Tibial nerve (tissue), 4 donors: ENCODE results near the gene CEP164. TPM values are rescaled to one million over a fixed set of nuclear protein-coding genes. Genes with fewer than 3 reads are reported as not detected.

Source experiments
- DNase-seq, 2 donors: peaks; one replicate each; pipeline ENCODE4 v3.0.0-alpha.2; 2019; ENCODE audit warnings: low spot score in 2 of 2
- H3K27ac ChIP-seq, 4 donors: fragments of 200-600 bp; sonication (generic) in 3 of 4; one replicate each; pipeline ENCODE4 v1.5.1; 2017 to 2019; ENCODE audit warnings: mild to moderate bottlenecking in 1 of 4
- H3K27me3 ChIP-seq, 2 donors: fragments of 200-600 bp; sonication (generic) in 1 of 2; one replicate each; pipeline versions ENCODE4 v1.5.1 to v1.6.0; 2017 to 2019
- H3K36me3 ChIP-seq, 3 donors: fragments of 200-600 bp; sonication (generic); one replicate each; pipeline ENCODE4 v1.5.1; 2018 to 2019
- H3K4me1 ChIP-seq, 4 donors: fragments of 200-600 bp; sonication (generic) in 3 of 4; one replicate each; pipeline ENCODE4 v1.5.1; 2017 to 2019
- H3K4me3 ChIP-seq, 4 donors: fragments of 200-600 bp; sonication (generic) in 3 of 4; one replicate each; pipeline ENCODE4 v1.5.1; 2017 to 2019; ENCODE audit warnings: mild to moderate bottlenecking in 1 of 4, moderate library complexity in 1 of 4
- H3K9me3 ChIP-seq, 4 donors: fragments of 200-600 bp; sonication (generic) in 3 of 4; one replicate each; pipeline ENCODE4 v1.5.1; 2017 to 2019
- EP300 ChIP-seq, 2 donors: sonication (generic); formaldehyde crosslinking; IDR thresholded peaks; one replicate each; pipeline ENCODE4 v1.6.1; 2017; ENCODE audit warnings: antibody characterized with exemption in 2 of 2, mild to moderate bottlenecking in 1 of 2
- POLR2A ChIP-seq, 2 donors: fragments of 450-650 bp; IDR thresholded peaks; one replicate each; pipeline ENCODE4 v1.6.1; 2017; ENCODE audit warnings: antibody characterized with exemption in 2 of 2, mild to moderate bottlenecking in 2 of 2, moderate library complexity in 2 of 2
- WGBS, 2 donors: methylation state at CpG; one replicate each; pipeline ENCODE4 v1.1.5; 2018; 5-methylcytosine and 5-hydroxymethylcytosine counted together
- total RNA-seq, 4 donors: library from RNA; depleted of rRNA; stranded (reverse); fragments of >200 nt; gene quantifications; one replicate each; pipeline ENCODE4 v1.1.0, GENCODE V29; 2016
- TF ChIP-seq, protein P1 (sequence below), 5 experiments: fragments of 200-600 bp in 3 of 5; fragments of 450-650 bp in 2 of 5; sonication (generic) in 3 of 5; IDR thresholded peaks; one replicate each; pipeline ENCODE4 v1.5.1; 2016 to 2019; ENCODE audit warnings: antibody characterized with exemption in 5 of 5, mild to moderate bottlenecking in 3 of 5, moderate library complexity in 2 of 5

Gene CEP164
- total RNA-seq, 4 donors from 2014 or later, result 23.9 to 53.4 (median 39.4) TPM

GRCh38 chr11:117303646-117304315 is 23.9 kb upstream of the CEP164 start:
- TF ChIP-seq POLR2A (IDR thresholded peaks at IDR 0.05) (no peak), EP300 (IDR thresholded peaks at IDR 0.05) (no peak)
- TF ChIP-seq, protein P1, sequence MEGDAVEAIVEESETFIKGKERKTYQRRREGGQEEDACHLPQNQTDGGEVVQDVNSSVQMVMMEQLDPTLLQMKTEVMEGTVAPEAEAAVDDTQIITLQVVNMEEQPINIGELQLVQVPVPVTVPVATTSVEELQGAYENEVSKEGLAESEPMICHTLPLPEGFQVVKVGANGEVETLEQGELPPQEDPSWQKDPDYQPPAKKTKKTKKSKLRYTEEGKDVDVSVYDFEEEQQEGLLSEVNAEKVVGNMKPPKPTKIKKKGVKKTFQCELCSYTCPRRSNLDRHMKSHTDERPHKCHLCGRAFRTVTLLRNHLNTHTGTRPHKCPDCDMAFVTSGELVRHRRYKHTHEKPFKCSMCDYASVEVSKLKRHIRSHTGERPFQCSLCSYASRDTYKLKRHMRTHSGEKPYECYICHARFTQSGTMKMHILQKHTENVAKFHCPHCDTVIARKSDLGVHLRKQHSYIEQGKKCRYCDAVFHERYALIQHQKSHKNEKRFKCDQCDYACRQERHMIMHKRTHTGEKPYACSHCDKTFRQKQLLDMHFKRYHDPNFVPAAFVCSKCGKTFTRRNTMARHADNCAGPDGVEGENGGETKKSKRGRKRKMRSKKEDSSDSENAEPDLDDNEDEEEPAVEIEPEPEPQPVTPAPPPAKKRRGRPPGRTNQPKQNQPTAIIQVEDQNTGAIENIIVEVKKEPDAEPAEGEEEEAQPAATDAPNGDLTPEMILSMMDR (IDR thresholded peaks at IDR 0.05), result no peak
- Histone ChIP-seq H3K9me3 (no peaks in the 10 kb centered on the region), H3K4me1 (peaks cover 0 to 22% (median 4%) of the 10 kb centered on the region in 4 donors), H3K27ac (no peak overlapping the region), H3K4me3 (no peak overlapping the region), H3K27me3 (no peaks in the 10 kb centered on the region), H3K36me3 (peaks cover 0 to 21% (median 0%) of the 10 kb centered on the region in 3 donors)
- WGBS, 2 donors, result 71 to 80% methylated on average over 5 of the region's 5 CpGs
- no peak for DNase-seq

DNA sequence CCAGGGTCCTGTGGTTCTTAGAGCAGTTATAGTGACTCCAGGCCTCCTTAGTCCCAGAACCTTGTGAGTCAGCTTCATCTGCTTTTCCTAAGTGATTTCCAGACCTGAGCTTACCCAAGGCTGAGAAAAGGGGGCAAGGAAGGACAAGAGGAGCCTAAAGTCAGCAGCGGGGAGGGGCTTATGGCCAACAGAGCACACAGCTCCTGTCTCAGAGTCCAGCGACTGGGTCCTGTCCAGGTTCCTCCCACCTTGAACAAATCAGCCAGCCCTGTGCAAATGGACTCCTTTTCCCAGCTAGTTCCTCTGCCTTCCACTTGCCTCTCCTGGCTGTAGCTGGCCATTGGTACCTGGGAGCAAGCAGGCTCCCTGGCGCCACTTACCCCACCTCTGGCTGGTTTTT is 22.5 kb upstream of the CEP164 start:
- DNase-seq, result no peak
- H3K36me3 ChIP-seq, result peaks cover 0 to 22% (median 0%) of the 10 kb centered on the region in 3 donors
- WGBS, 2 donors, result 82 to 86% methylated on average over 3 of the region's 3 CpGs
- no peak overlapping the region for H3K27ac ChIP-seq
- TF ChIP-seq POLR2A (IDR thresholded peaks at IDR 0.05) (no peak), EP300 (IDR thresholded peaks at IDR 0.05) (no peak)
- TF ChIP-seq, protein P1 (IDR thresholded peaks at IDR 0.05), result no peak
- H3K4me1 ChIP-seq, result peaks cover 0 to 9% (median under 1%) of the 10 kb centered on the region in 4 donors
- H3K4me3 ChIP-seq, result no peak overlapping the region
- no peaks in the 10 kb centered on the region for H3K9me3 ChIP-seq
- H3K27me3 ChIP-seq, result no peaks in the 10 kb centered on the region

- peaks cover 0 to 13% (median under 1%) of the 10 kb centered on the region in 4 donors for H3K4me1 ChIP-seq
- H3K36me3 ChIP-seq, result peaks cover 0 to 32% (median 0%) of the 10 kb centered on the region in 3 donors
- no peak overlapping the region for H3K4me3 ChIP-seq
- no peaks in the 10 kb centered on the region for H3K27me3 ChIP-seq
- 86 to 92% methylated on average over 7 of the region's 7 CpGs for WGBS, 2 donors
- H3K9me3 ChIP-seq, result no peaks in the 10 kb centered on the region
- no peak for DNase-seq
- H3K27ac ChIP-seq, result no peak overlapping the region
- TF ChIP-seq EP300 (IDR thresholded peaks at IDR 0.05) (no peak), POLR2A (IDR thresholded peaks at IDR 0.05) (no peak)
- TF ChIP-seq, protein P1 (IDR thresholded peaks at IDR 0.05), result no peak
Observed at GRCh38 chr11:117309310-117309709, 18.3 kb upstream of the CEP164 start.

DNA sequence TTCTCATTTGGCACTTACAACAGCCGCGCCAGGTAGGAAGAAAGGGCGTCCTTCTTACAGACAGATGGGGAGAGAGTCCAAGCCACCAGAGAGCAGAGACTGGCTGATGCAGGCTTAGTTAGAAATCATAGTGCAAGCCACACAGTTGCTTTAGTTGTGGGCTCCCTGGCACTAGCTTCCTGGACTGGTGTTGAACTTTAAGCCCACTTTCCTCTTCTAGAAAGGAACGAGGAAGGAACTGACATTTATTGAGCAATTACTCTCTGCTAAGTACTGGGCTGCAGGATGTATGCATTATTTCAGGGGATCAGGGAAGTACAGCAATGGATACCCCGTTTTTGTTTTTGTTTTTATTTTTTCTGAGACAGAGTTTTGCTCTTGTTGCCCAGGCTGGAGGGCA is 14.6 kb upstream of the CEP164 start:
- WGBS, 2 donors, result 75% methylated on average over 5 of the region's 5 CpGs
- DNase-seq, result no peak

More for the DNA sequence above, 14.6 kb upstream of the CEP164 start:
- peaks cover 0 to 38% (median 16%) of the 10 kb centered on the region in 4 donors for H3K4me1 ChIP-seq
- no peak overlapping the region for H3K4me3 ChIP-seq
- H3K36me3 ChIP-seq, result peaks cover 0 to 11% (median 0%) of the 10 kb centered on the region in 3 donors
- H3K9me3 ChIP-seq, result no peaks in the 10 kb centered on the region
- no peaks in the 10 kb centered on the region for H3K27me3 ChIP-seq
- no peak overlapping the region for H3K27ac ChIP-seq
- TF ChIP-seq, protein P1 (IDR thresholded peaks at IDR 0.05), result no peak
- TF ChIP-seq POLR2A (IDR thresholded peaks at IDR 0.05) (no peak), EP300 (IDR thresholded peaks at IDR 0.05) (no peak)
